ENCODE results near the gene TPI1.

The TPI1 gene

DNA sequence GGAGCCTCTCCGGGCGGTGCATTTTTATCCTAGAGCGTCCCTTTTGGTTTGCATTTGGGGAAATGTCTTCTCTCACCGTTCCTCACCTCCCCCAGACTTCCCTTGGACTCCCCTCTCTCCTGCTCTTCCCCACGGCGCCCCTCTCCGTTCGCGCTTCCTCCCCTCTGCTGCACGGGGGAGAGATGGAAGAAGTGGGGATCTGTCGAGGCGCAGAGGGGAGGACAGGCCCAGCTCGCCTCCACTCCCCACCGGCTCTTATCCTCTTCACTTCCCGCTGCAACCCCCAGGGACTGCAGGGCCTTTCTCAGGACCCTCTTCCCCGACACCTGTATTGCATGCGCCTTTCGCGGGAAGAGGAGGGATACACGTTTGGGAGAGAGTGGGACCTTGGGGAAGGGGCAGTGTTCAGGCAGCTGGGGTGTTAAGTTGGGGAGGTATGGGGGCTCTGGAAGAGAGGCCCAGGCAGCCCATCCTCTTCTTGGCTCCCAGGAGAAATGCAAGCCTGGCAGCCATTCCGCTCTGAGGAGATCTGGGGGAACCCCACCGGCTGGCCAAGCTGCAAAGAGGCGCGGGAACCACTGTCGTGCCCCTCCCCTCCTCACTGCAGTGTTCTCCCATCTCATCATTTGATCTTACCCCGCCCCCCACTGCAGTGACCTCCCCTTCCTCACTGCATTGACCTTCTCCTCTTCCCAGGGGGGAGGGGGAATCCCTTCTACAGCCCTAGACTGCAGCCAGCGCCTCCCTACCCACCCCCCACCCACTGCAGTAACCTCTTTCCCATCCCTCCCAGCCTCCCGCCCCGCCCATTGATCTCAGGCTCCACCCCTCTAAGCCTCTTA lies 47.8 kb downstream of the TPI1 start:
- Histone ChIP-seq H3K36me3 (ENCODE audit: control insufficient read depth, insufficient read depth, low read length) (no peaks in the 10 kb centered on the region), H3K4me1 (ENCODE audit: control insufficient read depth, insufficient read depth, low read length) (peaks cover 13% of the 10 kb centered on the region), H3K9me3 (ENCODE audit: control insufficient read depth, low read length) (no peaks in the 10 kb centered on the region), H3K27me3 (ENCODE audit: control insufficient read depth, insufficient read depth, low read length) (peaks cover 19% of the 10 kb centered on the region), H3K9ac (ENCODE audit: low read length) (peak overlapping the region; percentile 50), H3K4me3 (ENCODE audit: low read length) (no peak overlapping the region)

DNA sequence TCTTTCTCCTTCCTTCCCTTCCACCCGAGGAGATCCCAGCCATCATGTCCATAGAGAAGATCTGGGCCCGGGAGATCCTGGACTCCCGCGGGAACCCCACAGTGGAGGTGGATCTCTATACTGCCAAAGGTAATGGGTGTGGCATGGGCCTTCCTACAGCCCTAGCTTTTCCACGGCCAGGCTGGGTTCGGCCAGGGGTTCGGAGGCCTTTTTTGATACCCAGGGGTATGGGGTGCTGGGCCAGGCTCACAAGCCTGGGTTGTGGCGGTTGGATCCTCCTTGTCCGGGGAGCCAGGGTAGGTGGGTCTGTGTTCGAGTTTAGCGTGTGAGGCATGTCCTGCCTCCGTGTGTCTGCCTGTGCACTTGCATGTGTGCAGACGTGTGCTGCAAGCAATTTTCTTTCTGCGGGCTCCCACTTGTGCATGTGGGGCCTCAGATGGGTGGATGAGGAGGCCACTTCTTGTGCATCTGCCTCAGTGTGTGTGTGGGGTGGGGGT lies 48.5 kb downstream of the TPI1 start:
- Histone ChIP-seq H3K9me3 (ENCODE audit: control insufficient read depth, low read length) (no peaks in the 10 kb centered on the region), H3K4me1 (ENCODE audit: control insufficient read depth, insufficient read depth, low read length) (peaks cover 13% of the 10 kb centered on the region), H3K9ac (ENCODE audit: low read length) (no peak overlapping the region), H3K27me3 (ENCODE audit: control insufficient read depth, insufficient read depth, low read length) (peaks cover 19% of the 10 kb centered on the region), H3K4me3 (ENCODE audit: low read length) (no peak overlapping the region), H3K36me3 (ENCODE audit: control insufficient read depth, insufficient read depth, low read length) (no peaks in the 10 kb centered on the region)

DNA sequence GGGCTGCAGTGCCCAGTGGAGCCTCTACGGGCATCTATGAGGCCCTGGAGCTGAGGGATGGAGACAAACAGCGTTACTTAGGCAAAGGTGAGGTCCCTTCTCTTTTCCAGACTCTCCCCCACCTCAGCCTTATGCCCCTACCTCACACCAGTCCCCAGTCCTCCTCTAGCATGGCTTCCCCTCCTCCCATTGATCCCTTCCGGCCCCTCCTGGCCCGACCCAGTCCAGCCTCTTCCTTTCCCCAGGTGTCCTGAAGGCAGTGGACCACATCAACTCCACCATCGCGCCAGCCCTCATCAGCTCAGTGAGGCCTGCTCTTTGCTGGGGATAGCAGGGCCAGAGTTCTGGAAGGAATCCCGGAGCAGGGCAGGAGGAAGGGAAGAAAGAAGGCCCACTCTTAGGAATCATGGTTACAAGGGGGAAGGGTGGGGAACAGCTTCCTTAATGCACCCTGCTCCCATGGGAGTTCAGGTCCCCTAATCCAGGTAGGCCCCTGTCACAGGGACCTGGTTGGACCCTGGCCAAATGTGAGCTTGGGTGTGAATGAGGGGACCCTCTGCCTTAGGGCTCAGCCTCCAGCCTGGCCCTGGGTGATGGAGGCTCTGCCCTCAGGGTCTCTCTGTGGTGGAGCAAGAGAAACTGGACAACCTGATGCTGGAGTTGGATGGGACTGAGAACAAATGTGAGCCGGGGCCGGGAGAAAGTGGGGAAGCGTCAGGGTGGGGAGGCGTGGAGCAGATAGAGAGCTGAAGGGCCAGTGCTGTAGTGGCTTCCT lies 49.3 kb downstream of the TPI1 start:
- Histone ChIP-seq H3K4me1 (ENCODE audit: control insufficient read depth, insufficient read depth, low read length) (peaks cover 13% of the 10 kb centered on the region), H3K36me3 (ENCODE audit: control insufficient read depth, insufficient read depth, low read length) (no peaks in the 10 kb centered on the region), H3K9me3 (ENCODE audit: control insufficient read depth, low read length) (no peaks in the 10 kb centered on the region), H3K27me3 (ENCODE audit: control insufficient read depth, insufficient read depth, low read length) (peaks cover 19% of the 10 kb centered on the region), H3K9ac (ENCODE audit: low read length) (no peak overlapping the region), H3K4me3 (ENCODE audit: low read length) (no peak overlapping the region)

DNA sequence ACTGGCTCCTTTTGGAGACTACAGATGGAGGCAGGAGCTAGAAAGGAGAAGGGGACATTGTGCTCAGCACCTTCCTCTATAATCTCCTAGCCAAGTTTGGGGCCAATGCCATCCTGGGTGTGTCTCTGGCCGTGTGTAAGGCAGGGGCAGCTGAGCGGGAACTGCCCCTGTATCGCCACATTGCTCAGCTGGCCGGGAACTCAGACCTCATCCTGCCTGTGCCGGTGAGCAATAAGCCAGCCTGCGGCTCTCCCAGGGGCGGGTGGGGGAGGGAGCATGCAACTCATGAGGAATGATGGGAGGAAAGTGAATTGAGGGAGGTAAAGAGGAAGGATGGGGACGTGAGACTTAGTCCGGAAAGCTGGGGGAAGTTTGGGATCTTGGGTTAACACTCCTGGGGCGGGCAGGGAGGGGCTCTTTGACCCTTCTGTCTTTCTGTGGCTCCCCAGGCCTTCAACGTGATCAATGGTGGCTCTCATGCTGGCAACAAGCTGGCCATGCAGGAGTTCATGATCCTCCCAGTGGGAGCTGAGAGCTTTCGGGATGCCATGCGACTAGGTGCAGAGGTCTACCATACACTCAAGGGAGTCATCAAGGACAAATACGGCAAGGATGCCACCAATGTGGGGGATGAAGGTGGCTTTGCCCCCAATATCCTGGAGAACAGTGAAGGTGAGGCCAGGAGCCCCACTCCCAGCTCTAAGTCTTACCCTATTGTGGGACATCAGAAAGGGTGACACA lies 50.3 kb downstream of the TPI1 start:
- no peaks in the 10 kb centered on the region for H3K36me3 ChIP-seq (ENCODE audit: control insufficient read depth, insufficient read depth, low read length)

DNA sequence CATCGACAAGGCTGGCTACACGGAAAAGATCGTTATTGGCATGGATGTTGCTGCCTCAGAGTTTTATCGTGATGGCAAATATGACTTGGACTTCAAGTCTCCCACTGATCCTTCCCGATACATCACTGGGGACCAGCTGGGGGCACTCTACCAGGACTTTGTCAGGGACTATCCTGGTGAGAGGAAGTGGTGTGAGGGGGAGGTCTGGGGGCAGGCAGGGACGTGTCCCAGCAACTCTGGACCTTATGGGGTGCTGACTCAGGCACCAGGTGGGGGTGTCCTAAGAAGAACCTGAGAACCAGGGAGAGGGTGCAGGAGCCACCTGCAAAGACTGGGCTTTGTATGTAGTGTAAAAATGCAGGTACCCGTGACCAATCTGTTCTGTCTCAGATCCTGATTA lies 52.3 kb downstream of the TPI1 start:
- Histone ChIP-seq H3K4me3 (ENCODE audit: low read length) (no peak overlapping the region), H3K4me1 (ENCODE audit: control insufficient read depth, insufficient read depth, low read length) (peaks cover 13% of the 10 kb centered on the region), H3K9ac (ENCODE audit: low read length) (no peak overlapping the region), H3K9me3 (ENCODE audit: control insufficient read depth, low read length) (no peaks in the 10 kb centered on the region), H3K27me3 (ENCODE audit: control insufficient read depth, insufficient read depth, low read length) (peaks cover 4% of the 10 kb centered on the region), H3K36me3 (ENCODE audit: control insufficient read depth, insufficient read depth, low read length) (no peaks in the 10 kb centered on the region)

More for the DNA sequence above, 50.3 kb downstream of the TPI1 start:
- H3K4me3 ChIP-seq (ENCODE audit: low read length) = no peak overlapping the region
- H3K27me3 ChIP-seq (ENCODE audit: control insufficient read depth, insufficient read depth, low read length) = peaks cover 19% of the 10 kb centered on the region
- H3K4me1 ChIP-seq (ENCODE audit: control insufficient read depth, insufficient read depth, low read length) = peaks cover 13% of the 10 kb centered on the region
- H3K9me3 ChIP-seq (ENCODE audit: control insufficient read depth, low read length) = no peaks in the 10 kb centered on the region
- H3K9ac ChIP-seq (ENCODE audit: low read length) = no peak overlapping the region

Measured in mucosa of stomach (tissue), 1 donor.